Inflammatory macrophage treated with lipopolysaccharide for 4 hours (primary cell): ENCODE results near the gene SLC7A14.

Experiments used
- DNase-seq: peaks from one replicate; pipeline ENCODE4 v3.0.0-alpha.2; 2020

Gene SLC7A14

GRCh38 chr3:170585937-170586310 lies at the start of gene SLC7A14:
TSS of gene SLC7A14 (minus strand) at chr3:170586075. CDS start at chr3:170526936, 59,139 bp downstream.
- no peak for DNase-seq

DNA sequence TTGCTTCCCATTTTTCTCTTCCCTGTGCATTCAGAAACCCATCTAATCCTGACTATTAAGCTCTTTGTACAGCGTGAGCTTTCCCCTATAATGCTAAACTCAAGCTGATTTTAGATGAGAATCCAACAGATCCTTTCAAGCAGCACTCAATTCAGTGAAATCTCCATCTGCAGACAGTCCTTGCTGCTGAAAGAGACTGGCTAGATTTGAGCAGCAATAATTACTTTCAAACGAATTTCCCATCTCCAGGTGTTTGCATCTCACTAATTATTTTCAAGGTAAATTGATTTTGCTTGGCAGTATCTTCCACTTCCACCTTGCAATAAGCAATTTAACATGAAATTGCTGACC lies 49.5 kb upstream of the SLC7A14 start:
- DNase-seq, result no peak

DNA sequence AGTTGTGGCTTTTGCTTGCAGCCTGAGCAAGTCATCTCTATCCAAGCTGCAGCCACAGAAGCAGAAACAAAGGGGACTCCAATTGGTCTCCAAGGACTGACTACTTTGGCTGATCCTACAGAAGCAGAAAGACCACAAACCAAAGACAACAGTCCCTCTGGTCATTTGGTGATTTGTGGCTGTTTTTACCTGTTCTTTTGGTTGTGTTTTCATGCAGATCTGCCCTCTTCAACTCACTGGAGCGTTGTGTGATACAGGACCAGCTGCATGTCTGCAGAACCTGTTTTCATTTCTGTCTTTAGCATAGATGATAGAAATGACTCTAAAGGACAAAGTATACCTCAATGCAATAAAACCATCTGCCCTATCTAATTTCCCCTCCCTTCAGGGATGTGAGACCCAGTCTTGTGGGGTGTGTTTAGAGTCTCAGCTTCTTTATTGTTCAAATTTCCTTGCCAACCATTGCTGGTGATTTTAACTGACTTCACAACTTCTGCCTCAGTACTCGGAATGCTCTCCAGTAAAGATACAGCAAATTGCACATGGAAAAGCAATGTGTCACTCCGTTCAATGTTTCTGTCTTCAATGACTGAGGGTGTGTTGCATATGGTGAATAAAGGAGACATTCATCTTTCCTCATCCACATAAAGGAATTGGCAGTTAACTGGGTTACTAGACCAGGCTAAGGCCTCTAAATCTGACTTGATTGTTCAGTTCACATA lies 48.9 kb upstream of the SLC7A14 start:
- DNase-seq, result no peak

DNA sequence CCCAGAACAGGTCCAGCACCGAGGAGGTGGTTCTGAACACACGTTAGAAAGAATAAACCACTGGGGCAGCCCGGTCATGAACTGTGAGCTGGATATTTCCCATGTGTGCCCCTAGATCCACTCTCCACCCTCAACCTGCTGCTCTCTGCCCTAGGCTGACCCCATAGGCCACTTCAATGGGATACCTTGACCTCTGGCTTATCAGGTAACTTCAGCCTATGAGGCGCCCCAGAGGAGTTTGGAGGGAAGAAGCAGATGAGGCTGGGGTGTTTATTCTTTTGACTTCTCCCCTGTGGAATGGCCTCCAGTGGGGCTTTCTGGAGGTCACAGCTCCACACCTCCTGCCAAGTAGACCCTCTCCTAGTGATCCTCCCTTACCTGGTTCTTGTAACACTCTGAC lies 47.7 kb upstream of the SLC7A14 start:
- no peak for DNase-seq

GRCh38 chr3:170632780-170633179 lies 46.9 kb upstream of the SLC7A14 start:
- DNase-seq, result no peak

DNA sequence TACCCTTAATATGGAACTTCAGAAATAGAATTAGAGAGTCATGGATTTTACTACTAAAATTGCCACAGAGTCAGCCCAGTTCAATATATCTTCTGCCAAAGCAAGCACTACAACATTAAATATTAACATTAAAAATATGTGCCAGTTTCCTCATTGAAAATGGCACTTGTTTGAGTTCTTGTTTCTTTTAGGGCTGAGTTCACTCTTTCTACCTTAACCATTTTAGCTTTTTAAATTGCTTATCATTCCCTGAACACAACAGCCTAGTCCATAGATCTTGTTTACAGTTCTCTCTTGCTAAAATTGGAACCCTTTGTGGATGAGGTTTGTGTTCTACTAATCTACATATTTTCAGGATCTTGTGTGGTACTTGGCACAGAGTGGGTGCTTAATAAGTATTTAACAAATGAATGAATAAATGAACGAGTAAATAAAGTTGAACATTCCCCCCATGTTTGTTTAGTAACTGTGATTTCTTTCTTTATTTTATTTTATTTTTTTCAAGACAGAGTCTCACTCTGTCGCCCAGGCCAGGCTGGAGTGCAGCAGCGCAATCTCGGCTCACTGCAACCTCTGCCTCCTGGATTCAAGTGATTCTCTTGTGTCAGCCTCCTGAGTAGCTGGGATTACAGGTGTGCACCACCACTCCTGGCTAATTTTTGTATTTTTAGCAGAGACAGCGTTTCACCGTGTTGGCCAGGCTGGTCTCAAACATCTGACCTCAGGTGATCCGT lies 46.0 kb upstream of the SLC7A14 start:
- DNase-seq, result no peak

- DNase-seq, result no peak
Measured at GRCh38 chr3:170623524-170623923, 37.6 kb upstream of the SLC7A14 start.

- DNase-seq, result no peak
Measured at GRCh38 chr3:170622369-170623159, 36.7 kb upstream of the SLC7A14 start.

DNA sequence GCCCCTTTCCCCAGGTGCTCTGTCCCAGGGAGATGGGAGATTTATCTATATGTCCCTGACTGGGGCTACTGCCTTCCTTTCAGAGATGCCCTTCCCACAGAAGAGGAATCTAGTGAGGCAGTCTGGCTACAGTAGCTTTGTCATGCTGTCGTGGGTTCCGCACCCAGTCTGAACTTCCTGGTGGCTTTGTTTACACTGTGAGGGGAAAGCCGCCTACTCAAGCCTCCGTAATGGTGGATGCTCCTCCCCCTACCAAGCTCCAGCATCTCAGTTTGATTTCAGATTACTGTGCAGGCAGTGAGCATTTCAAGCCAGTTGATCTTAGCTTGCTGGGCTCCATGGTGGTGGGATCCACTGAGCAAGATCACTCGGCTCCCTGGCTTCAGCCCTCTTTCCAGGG lies 35.4 kb upstream of the SLC7A14 start:
- DNase-seq, result no peak

- peak; percentile 15 for DNase-seq
Measured at GRCh38 chr3:170614214-170614966, 28.5 kb upstream of the SLC7A14 start.

GRCh38 chr3:170611751-170612150 lies 25.9 kb upstream of the SLC7A14 start:
- DNase-seq, result no peak

- DNase-seq, result no peak
Measured at GRCh38 chr3:170610321-170610884, 24.5 kb upstream of the SLC7A14 start.

DNA sequence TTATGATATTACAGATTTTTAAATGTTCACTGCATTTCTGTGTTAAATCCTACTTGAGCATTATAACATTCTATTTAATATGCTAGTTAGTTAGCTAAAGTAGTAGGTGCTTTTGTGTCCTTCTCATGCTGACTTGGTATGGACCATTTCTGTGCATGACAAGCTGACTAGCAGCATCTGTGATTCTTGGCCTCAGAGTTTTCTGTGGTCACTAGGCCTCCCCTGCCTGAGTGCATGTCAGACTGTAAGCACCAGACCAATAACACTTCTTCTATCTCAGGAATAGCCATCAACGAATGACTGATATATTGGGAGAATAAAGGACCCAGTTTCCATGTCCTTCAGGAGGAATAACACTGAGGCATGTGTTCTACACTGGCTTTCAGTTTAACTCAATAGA lies 22.6 kb upstream of the SLC7A14 start:
- DNase-seq, result no peak

DNA sequence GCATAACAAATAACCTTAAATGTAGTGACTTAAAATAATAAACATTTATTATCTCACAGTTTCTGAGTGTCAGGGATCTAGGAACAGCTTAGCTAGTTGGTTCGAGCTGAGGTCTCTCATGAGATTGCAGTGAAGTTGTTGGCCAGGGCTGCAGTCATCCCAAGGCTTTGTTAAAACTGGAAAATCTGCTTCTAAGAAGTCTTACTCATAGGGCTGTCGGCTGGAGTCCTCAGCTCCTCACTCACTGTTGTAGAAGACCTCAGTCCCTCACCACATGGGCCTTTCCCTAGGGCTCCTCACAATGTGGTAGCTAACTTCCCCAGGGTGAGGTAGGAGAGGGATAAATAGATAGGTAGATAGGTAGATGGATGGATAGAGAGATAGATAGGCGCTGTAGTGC lies 20.8 kb upstream of the SLC7A14 start:
- DNase-seq, result no peak

DNA sequence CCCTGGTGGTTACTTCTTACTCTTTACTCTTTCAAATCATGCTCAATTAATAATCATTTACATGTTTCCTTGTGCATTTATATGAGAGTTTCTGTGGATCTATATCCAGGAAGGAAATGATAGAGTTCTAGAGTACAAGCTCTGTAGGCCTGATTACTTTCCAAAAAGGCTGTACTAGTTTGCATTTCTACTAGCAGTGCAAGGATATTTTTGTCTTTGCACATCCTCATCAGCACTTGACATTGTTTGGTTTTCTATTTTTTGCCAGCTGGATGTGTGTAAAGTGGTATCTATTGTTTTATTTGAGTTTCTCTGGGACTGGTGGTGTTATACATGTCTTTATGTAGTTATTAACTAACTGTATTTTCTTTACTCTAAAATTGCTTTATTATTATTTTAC lies 19.6 kb upstream of the SLC7A14 start:
- DNase-seq, result no peak

GRCh38 chr3:170603770-170604510 lies 18.1 kb upstream of the SLC7A14 start:
- DNase-seq, result no peak

- DNase-seq, result no peak
Measured at GRCh38 chr3:170602556-170602955, 16.7 kb upstream of the SLC7A14 start.

DNA sequence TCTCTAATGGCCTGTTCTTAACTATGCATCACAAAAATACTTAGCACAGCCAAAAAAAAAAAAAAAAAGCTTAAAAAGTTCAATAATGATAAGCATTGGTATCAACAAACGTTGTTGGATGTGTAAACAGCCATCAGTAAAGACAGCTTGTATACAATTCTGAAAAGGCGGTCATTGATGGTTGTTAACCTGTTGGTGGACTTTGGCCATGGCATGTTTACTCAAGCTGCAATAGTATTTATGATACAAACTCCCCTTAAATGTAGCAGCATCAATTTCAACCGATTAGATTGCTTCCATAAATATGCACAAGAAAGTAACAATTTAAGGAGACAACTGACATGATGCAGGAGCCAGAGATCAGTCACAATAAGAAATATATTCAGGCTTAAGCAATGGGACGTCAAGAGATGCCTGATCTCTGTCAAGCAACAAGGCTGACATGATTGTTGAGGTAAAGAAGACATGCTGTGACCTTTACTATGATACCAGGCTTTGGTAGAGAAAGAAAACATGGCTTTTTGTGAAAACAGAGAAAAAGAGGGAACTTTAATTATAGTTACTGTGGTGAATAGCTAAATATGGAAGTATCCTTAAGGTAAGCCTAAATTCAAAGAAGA lies 14.2 kb upstream of the SLC7A14 start:
- DNase-seq, result no peak

DNA sequence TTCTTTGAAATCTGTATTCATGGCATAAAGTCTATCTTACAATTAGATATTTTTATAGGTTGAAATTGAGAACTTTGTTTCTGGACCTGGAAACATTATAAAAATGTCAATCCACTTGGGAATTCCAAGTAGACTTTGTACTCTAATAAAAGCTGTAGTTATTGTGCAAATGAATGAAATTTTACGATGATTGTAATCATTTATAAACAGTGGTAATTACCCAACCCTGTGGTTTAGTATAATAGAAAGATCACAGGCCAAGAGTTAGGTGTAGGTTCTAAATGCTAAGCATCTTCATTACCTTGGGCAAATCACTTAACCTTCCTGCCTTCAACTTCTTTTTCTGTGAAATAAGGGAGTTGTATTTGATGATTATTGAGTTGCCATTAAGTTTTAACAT lies 13.2 kb upstream of the SLC7A14 start:
- DNase-seq, result no peak

DNA sequence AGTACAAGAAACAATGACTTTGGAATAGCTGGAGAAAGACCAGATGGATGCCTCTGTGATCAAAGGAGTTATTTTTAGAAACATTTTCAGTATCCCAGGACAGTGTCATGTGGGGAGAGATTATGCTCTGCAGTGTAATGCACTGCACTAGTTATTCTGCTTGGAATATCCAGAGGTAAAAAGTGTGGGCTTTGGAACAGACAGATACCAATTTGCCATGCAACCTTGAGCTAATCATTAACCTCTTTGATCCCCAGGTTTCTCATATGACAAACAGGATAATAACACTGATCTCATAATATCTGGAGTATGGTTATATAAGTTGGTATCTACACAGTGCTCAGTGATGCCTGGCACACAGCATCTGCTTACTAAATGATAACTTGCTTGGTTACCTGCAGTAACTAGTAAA lies 12.2 kb upstream of the SLC7A14 start:
- DNase-seq, result no peak

DNA sequence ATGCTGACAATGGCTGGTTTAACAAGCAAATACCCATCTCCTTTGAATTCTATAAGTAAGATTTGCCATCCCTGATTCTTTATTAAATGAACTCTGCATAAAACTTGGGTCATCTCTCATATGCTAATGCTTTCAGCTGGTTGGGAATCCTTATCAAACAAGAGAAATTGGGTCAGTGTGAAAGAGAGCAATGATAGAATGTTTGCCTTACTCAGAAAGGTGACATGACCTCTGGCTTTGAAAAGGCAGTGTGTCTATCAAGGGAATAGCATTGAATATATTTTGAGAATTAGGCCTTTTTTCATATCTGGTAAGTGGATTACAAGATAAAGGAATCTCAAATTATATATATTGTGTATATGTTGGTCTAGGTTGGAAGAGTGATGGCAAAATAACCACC lies 8.7 kb upstream of the SLC7A14 start:
- no peak for DNase-seq

DNA sequence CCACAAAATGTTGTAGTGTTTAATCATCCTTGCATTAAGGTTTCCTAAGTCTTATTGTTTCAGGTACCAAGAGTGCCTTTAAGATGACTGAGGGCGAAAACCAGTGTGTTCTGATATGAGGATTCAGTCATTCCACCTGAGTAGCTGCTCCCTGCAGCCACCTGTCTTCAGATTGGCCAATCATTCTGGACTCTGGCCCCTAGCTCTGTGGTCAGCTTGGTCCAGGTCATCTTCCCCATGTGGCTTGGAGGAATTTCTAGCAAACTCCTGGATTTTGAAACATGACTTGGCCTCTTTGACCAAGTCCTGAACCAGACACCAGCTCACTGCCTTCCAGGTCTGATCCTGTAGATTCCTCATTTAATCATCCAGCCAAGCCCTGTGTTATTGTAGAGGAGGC lies 7.8 kb upstream of the SLC7A14 start:
- DNase-seq, result no peak
